SU-DHL-6 (cell line): ENCODE measurements around the gene RAB2B.
A peak's percentile ranks its signal among the peaks of the same experiment; 100 is the strongest.
"Not testable (repeated sequence)": the region's sequence is repeated elsewhere in the genome, so short reads cannot be mapped to it uniquely, and the experiment has no call there.

ENCODE experiments used
- H2AFZ ChIP-seq: fragments of 200-600 bp; sonication (generic); 2 replicates; pipeline ENCODE4 v1.6.1; 2014; ENCODE audit warnings: low read depth, mild to moderate bottlenecking, moderate library complexity, mixed read lengths, antibody characterized with exemption, low read length; ENCODE audit not compliant: severe bottlenecking
- H3F3A ChIP-seq: fragments of 200-600 bp; shearing (Covaris generic); 2 replicates; pipeline ENCODE4 v1.6.0; 2016; ENCODE audit warnings: antibody characterized with exemption, mild to moderate bottlenecking; ENCODE audit not compliant: insufficient read depth
- H3K27ac ChIP-seq: fragments of 200-600 bp; sonication (generic); 2 replicates; pipeline ENCODE4 v1.5.1; 2016; ENCODE audit warnings: low read depth, mild to moderate bottlenecking, low read length, moderate library complexity, mixed read lengths
- H3K27me3 ChIP-seq: fragments of 200-600 bp; sonication (generic), shearing (Covaris generic); 2 replicates; pipeline ENCODE4 v1.6.0; 2014; ENCODE audit warnings: mild to moderate bottlenecking, low read length
- H3K36me3 ChIP-seq: fragments of 200-600 bp; sonication (generic); 2 replicates; pipeline ENCODE4 v1.6.1; 2014; ENCODE audit warnings: mild to moderate bottlenecking, low read length, mixed read lengths
- H3K4me2 ChIP-seq: fragments of 300-600, 200-600 bp; shearing (Covaris generic), sonication (generic); 2 replicates; pipeline ENCODE4 v1.6.0; 2014; ENCODE audit warnings: low read length, low read depth, mild to moderate bottlenecking; ENCODE audit not compliant: poor library complexity, severe bottlenecking
- H3K4me3 ChIP-seq: fragments of 200-600 bp; sonication (generic); 2 replicates; pipeline ENCODE4 v1.5.1; 2014; ENCODE audit warnings: antibody characterized with exemption, low read length, mild to moderate bottlenecking, mixed read lengths; ENCODE audit not compliant: insufficient read depth, poor library complexity, severe bottlenecking
- H3K79me2 ChIP-seq: fragments of 200-600 bp; sonication (generic); 2 replicates; pipeline ENCODE4 v1.6.1; 2014; ENCODE audit warnings: mild to moderate bottlenecking, low read length, moderate library complexity; ENCODE audit not compliant: insufficient read depth
- H3K9ac ChIP-seq: fragments of 200-600 bp; sonication (generic); 2 replicates; pipeline ENCODE4 v1.7.0; 2014; ENCODE audit warnings: mild to moderate bottlenecking, low read length
- H3K9me2 ChIP-seq: fragments of 200-600 bp; sonication (generic); replicated peaks from 2 replicates; pipeline ENCODE4 v1.6.1; 2014; ENCODE audit warnings: low read length; ENCODE audit not compliant: insufficient read depth
- H3K9me3 ChIP-seq: fragments of 200-600 bp; sonication (generic); 2 replicates; pipeline ENCODE4 v1.6.1; 2014; ENCODE audit warnings: low read length, mixed read lengths; ENCODE audit not compliant: insufficient read depth
- H4K20me1 ChIP-seq: fragments of 200-600 bp; sonication (generic); 2 replicates; pipeline ENCODE4 v1.6.1; 2014; ENCODE audit warnings: low read depth, mild to moderate bottlenecking, antibody characterized with exemption, low read length, moderate library complexity, mixed read lengths
- EZH2phosphoT487 ChIP-seq: fragments of 200-600 bp; sonication (generic), shearing (Covaris generic); conservative IDR thresholded peaks from 2 replicates; pipeline ENCODE4 v1.6.1; 2018; ENCODE audit warnings: mild to moderate bottlenecking, antibody characterized with exemption, low read length, moderate library complexity, mixed read lengths
- TF ChIP-seq, protein P1 (sequence below): fragments of 200-600 bp; sonication (generic); IDR thresholded peaks from one replicate; pipeline ENCODE4 v1.5.1; 2017; ENCODE audit warnings: antibody characterized with exemption, mild to moderate bottlenecking, low read length, moderate library complexity; ENCODE audit not compliant: insufficient read depth, poor library complexity, severe bottlenecking

Gene RAB2B

DNA sequence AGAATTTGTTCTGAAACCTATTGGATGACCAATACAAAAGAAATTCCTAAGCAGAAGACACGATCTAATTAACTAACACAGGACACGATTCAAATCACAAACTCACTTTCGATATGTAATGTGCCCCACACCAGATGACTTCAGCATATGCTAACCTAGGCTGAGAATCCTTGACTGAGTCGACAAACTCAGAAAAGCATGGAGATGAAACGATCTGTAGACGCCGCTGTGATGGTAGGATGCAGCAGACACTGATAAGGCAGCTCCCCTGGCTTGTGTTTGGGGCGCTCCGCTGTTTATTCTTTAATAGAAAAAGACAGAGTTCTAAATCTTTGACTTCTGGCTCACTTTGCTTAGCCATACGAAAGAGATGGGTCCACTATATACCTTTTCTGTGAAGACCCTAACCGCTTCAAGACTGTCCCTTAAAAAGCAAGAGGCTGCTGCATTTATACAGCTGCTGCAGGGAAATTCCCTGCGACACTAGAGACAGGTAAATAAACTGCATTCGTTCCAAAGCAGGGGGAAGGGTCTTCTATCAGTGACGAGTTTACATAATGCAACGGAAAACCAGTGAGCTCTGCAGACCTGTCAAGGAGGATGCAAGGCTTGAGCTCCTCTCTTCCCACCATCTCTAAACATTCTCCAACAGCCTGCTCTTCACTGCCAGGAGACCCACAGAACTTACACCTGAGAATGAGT is 21.8 kb downstream of the RAB2B start:
- 0 out of 2 replicates have a peak, but pooled peaks cover 13% of the 10 kb centered on the region for H3K36me3 ChIP-seq
- H3K4me2 ChIP-seq: peak overlapping the region; percentile 71
- H3K9ac ChIP-seq: peak overlapping the region; percentile 96
- peaks cover 58% of the 10 kb centered on the region for H3K79me2 ChIP-seq
- no peak overlapping the region for H2AFZ ChIP-seq
- TF ChIP-seq, protein P1, sequence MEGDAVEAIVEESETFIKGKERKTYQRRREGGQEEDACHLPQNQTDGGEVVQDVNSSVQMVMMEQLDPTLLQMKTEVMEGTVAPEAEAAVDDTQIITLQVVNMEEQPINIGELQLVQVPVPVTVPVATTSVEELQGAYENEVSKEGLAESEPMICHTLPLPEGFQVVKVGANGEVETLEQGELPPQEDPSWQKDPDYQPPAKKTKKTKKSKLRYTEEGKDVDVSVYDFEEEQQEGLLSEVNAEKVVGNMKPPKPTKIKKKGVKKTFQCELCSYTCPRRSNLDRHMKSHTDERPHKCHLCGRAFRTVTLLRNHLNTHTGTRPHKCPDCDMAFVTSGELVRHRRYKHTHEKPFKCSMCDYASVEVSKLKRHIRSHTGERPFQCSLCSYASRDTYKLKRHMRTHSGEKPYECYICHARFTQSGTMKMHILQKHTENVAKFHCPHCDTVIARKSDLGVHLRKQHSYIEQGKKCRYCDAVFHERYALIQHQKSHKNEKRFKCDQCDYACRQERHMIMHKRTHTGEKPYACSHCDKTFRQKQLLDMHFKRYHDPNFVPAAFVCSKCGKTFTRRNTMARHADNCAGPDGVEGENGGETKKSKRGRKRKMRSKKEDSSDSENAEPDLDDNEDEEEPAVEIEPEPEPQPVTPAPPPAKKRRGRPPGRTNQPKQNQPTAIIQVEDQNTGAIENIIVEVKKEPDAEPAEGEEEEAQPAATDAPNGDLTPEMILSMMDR: no peak
- TF ChIP-seq EZH2phosphoT487: no peak
- H3K9me3 ChIP-seq: no peaks in the 10 kb centered on the region
- H3F3A ChIP-seq: no peaks in the 10 kb centered on the region
- H3K27ac ChIP-seq: peak overlapping the region; percentile 78
- peaks cover 7% of the 10 kb centered on the region; the same call in 1 of the 2 replicates for H4K20me1 ChIP-seq
- H3K4me3 ChIP-seq: peak overlapping the region; percentile 99
- no peaks in the 10 kb centered on the region for H3K9me2 ChIP-seq
- no peaks in the 10 kb centered on the region for H3K27me3 ChIP-seq

DNA sequence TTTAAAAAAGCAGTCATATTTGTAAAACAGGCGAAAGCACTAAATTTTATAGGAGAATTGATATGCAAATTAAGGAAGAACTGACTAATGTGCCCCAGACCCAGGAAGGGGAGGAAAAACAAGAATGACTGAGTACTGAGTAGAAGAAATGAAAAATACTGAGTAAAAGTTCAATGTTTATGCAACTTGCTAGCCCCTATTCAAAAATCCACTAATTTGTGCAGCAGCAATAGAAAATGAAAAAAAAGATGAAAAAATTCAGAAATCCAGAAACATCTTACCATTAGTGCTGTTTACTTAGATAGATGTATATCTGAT is 26.9 kb downstream of the RAB2B start:
- TF ChIP-seq EZH2phosphoT487: no peak
- TF ChIP-seq, protein P1: no peak
- Histone ChIP-seq H3K9ac (no peak overlapping the region), H2AFZ (no peak overlapping the region), H3K27me3 (no peaks in the 10 kb centered on the region), H3K9me2 (no peaks in the 10 kb centered on the region), H3K4me3 (no peak overlapping the region), H3K4me2 (peak overlapping the region; percentile 35), H3K79me2 (peaks cover 96% of the 10 kb centered on the region), H4K20me1 (peaks cover 23% of the 10 kb centered on the region; the same call in 1 of the 2 replicates), H3F3A (no peaks in the 10 kb centered on the region), H3K36me3 (0 out of 2 replicates have a peak, but pooled peaks cover 13% of the 10 kb centered on the region), H3K9me3 (no peaks in the 10 kb centered on the region), H3K27ac (no peak overlapping the region)

DNA sequence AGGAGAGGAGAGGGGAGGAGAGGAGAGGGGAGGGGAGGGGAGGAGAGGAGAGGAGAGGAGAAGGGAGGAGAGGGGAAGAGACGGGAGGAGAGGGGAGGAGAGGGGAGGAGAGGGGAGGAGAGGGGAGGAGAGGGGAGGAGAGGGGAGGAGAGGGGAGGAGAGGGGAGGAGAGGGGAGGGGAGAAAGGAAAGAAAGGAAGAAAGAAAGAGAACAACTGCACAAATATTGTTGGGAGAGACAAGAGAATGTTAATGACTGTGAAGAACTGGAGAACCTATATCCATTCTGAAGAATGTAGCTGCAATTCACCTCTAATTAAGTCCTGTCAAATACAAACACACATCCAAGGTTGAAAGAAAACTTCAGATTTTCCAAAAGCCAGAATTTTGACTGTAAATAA is 34.1 kb downstream of the RAB2B start:
- not testable (repeated sequence) for H3K4me3 ChIP-seq

DNA sequence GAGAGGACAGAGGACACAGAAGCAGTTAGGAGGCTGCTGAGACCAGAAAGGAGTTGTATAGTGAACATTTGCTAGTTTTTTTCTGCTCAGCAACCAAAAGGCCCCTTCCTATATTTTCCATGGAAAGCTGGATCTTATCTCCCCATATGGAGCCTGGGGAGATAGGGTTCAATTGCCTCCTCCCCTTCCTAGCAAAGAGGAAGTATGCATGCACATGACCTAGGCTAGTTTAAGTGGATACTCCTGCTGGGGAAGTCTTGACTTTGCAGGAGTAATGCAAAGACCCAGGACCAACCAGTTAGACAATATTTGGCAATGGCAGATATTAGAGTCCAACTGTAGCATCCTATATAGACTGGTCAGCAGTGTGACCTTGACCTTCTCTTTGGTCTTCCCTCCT is 35.9 kb downstream of the RAB2B start:
- Histone ChIP-seq H3K4me3 (no peak overlapping the region), H3K9ac (no peak overlapping the region), H3K9me3 (no peaks in the 10 kb centered on the region), H3K36me3 (no peaks in the 10 kb centered on the region), H3K4me2 (no peak overlapping the region), H3K79me2 (peaks cover 80% of the 10 kb centered on the region), H2AFZ (no peak overlapping the region), H3F3A (peaks cover 13% of the 10 kb centered on the region; the same call in 1 of the 2 replicates), H3K27me3 (no peaks in the 10 kb centered on the region), H3K27ac (no peak overlapping the region), H3K9me2 (no peaks in the 10 kb centered on the region), H4K20me1 (0 out of 2 replicates have a peak, but pooled peaks cover 3% of the 10 kb centered on the region)
- no peak for TF ChIP-seq EZH2phosphoT487
- TF ChIP-seq, protein P1: no peak

More for the DNA sequence above, 34.1 kb downstream of the RAB2B start:
- not testable (repeated sequence) for H3K9me3 ChIP-seq, H3K9me2 ChIP-seq, H3K27me3 ChIP-seq, H2AFZ ChIP-seq, H3K9ac ChIP-seq, H4K20me1 ChIP-seq, H3K36me3 ChIP-seq, H3K4me2 ChIP-seq, H3K27ac ChIP-seq
- peaks cover 82% of the 10 kb centered on the region for H3K79me2 ChIP-seq
- H3F3A ChIP-seq: peaks cover 13% of the 10 kb centered on the region; the same call in 1 of the 2 replicates
